Mammary epithelial cell (primary cell): ENCODE results near the gene CAST.

Source experiments
- EZH2 ChIP-seq: IDR thresholded peaks from 2 replicates; pipeline ENCODE4 v1.6.1; 2012; ENCODE audit warnings: low read length, inconsistent platforms, borderline replicate concordance
- TF ChIP-seq, protein P1 (sequence below), 2 donors: IDR thresholded peaks in 1 of 2; conservative IDR thresholded peaks in 1 of 2; 2 replicates each; pipeline ENCODE4 v1.5.1; 2011 to 2012; ENCODE audit warnings: inconsistent platforms in 2 of 2, low read length in 2 of 2, mild to moderate bottlenecking in 2 of 2, control low read depth in 1 of 2, low read depth in 1 of 2; ENCODE audit not compliant: insufficient read depth in 1 of 2; ENCODE audit errors: extremely low read depth in 1 of 2

DNA sequence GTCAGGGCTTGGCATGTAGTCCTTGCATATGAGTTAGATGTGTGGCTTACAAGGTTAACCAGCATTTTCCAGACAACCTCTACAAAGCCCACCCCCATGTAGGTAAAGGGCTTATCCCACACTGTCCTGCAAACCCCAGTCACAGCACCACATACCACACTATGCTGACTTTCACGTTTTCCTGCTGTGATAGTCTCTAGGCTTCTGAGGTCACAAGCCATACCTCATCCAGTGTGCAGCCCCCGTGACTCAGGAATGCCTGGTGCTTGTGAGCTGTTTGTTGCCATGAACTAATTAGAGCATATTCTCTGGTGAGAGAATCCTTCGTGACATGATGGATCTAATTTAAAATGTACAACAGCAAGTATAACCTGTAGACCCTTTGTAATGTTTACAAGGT is 94.8 kb downstream of the CAST start:
- TF ChIP-seq, protein P1, sequence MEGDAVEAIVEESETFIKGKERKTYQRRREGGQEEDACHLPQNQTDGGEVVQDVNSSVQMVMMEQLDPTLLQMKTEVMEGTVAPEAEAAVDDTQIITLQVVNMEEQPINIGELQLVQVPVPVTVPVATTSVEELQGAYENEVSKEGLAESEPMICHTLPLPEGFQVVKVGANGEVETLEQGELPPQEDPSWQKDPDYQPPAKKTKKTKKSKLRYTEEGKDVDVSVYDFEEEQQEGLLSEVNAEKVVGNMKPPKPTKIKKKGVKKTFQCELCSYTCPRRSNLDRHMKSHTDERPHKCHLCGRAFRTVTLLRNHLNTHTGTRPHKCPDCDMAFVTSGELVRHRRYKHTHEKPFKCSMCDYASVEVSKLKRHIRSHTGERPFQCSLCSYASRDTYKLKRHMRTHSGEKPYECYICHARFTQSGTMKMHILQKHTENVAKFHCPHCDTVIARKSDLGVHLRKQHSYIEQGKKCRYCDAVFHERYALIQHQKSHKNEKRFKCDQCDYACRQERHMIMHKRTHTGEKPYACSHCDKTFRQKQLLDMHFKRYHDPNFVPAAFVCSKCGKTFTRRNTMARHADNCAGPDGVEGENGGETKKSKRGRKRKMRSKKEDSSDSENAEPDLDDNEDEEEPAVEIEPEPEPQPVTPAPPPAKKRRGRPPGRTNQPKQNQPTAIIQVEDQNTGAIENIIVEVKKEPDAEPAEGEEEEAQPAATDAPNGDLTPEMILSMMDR (conservative IDR thresholded peaks at IDR 0.05 in 1 of 2, IDR thresholded peaks at IDR 0.05 in 1 of 2; ENCODE audit: extremely low read depth in 1 of 2, insufficient read depth in 1 of 2, low read depth in 1 of 2, low read length in 2 of 2), result no peak
- no peak for TF ChIP-seq EZH2
